CD4-positive, alpha-beta T cell treated with Interleukin-4 for 1 hour (primary cell): Measurements from ENCODE around the gene SSTR4.

ENCODE experiments used
- DNase-seq, 2 donors: peaks; one replicate each; pipeline ENCODE4 v3.0.0-alpha.2; 2020 to 2022

Gene SSTR4

DNA sequence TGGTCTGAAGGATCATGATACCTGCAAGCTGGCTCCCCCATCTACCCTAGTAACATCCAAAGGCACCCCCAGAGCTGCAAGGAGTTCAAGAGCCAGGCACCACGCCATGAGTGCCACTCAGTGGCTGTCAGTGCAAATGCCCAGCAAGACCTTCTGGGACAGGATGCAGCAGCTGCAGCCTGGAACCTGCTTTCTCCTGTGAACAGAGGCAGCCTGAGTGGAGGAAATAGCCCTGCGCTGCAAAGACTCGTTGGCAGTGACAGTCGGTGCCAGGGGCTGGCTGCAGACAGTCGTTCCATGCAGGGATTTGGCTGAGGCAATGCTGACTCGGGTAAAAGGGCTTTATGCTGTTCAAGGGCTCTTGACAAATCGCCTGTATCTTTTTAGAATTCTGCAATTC lies 15.7 kb upstream of the SSTR4 start:
- no peak for DNase-seq

DNA sequence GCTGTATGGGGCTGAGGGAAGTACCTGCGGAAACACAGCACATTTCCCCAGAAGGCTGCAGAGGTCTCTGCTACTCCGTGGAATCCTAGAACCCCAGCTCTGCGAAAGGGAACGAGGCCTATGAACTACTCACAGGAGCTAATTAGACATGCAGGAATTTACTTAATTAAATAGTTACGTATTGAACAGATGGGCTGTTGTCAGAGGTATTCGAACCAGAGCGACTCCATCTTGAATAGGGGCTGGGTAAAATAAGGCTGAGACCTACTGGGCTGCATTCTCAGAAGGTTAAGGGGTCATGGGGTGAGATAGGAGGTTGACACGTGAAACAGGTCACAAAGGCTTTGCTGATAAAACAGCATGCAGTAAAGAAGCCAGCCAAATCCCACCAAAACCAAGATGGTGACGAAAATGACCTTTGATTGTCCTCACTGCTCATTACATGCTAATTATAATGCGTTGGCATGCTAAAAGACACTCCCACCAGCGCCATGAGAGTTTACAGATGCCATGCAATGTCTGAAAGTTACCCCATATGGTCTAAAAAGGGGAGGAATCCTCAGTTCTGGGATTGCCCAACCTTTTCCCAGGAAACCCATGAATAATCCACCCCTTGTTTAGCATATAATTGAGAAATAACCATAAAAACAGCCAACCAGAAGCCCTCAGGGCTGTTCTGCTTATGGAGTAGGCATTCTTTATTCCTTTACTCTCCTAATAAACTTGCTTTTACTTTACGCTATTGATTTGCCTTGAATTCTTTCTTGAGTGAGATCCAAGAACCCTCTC lies 14.7 kb upstream of the SSTR4 start:
- DNase-seq = no peak

DNA sequence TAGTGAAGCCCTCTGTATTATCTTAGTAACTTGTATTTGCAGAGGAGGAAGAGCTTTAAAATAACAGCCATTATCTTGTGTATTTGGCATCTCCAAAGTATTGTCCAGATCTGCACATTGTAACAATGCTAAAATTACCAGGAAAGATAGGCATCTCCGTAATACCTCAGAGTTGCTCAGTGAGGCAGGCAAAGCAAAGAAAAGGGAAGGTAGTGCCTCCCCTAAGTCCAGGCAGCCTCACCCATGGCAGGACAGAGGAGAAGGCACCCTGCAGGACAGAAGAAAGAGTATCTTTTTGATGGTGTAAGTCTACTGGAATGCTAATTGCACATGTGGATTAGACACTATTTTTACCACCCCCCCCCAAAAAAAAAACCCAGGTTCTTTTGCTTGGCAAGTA lies 13.6 kb upstream of the SSTR4 start:
- no peak for DNase-seq

DNA sequence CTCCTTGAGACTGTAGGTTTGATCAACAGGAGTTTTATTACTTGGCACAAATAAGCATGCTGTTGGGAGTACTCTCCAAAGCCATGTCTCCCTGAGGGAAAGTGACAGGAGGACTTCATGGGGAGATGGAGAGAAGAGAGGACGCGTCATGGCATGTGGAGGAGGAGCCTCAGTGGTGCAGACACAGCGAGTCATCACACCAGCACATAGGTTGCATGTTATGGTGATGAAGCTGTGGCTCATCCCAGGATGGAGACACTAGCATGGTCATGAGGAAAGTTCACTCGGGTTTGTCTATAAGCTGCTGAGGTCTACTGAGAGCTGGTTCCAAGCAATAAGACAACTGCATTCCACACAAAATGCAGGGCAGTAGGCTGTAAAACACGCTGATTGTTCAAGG lies 13.2 kb upstream of the SSTR4 start:
- DNase-seq = no peak

DNA sequence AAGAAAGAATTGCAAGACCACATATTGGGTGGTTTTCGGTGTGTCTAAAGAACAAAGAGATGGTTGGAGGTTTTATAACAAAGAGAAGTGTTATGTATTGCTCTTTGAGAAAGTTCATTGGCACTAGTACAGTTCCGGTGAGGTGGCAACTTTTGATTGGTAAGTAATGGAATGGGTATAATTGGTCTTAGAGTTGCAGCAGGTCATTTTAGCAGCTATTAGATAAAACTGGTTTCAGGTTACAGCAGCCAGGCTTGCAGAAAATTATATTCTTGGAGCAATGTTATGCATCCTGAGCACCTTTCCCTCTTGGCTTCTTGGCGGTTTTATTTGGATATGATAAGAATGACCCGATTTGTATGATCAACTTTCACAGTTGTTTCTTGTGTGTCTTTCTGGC lies 12.3 kb upstream of the SSTR4 start:
- no peak for DNase-seq

DNA sequence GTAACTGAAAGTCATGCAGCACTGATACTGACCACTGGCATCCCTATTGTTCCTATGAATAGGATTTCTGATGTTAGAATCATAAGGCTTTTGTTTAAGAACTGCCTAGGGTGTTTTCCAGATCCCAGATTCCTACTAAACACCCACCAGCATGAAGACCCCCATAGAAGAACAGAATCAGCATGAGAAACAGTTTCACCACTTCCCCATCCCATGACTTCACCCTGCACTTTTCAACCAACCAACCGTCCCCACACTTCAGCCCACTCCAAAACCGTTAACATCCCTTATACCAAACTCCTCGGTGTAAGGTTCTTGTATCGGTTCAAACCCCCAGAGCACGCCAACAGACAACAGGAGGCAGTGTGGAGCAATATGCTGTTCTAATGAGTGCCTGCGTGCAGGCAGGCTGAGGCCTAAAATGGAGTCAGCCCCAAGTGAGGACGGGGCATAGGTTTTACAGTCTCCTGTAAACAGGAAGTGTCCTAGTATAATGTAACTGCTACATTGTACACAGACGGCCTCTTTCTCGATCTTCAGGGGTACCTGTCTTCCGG lies 11.4 kb upstream of the SSTR4 start:
- no peak for DNase-seq

DNA sequence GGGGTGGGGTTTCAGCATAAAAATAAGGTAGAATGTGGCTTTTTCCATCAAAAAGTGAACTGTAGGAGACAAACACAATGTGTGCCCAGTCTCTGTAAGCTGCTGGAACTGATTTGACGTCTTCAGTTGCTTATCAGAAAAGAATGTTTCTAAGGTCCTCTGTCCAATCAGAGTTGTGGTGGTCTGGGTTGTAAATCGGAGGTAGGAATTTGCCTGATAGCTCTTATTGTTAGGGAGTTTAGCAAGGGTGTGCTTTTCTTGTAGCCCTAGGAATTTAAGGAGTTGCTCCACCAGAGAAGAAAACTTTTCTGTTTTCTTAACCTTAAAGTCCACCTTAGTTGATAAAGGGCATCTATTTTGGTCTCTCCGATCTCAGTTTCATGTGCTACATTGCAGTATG lies 10.4 kb upstream of the SSTR4 start:
- no peak for DNase-seq

DNA sequence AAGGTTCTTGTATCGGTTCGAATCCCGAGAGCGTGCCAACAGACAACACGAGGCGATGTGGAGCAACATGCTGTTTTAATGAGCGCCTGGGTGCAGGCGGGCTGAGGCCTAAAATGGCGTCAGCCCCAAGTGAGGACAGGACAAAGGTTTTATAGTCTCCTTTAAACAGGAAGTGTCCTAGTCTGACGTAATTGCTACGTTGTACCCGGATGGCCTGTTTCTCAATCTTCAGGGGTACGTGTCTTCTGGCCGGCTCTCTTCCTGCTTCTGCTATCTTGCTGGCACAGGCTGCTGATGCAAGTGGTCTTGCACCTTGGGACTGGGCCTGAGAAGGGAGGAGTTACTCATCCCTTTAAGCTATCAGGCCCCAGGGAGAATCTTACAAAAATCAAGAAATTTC lies 9.6 kb upstream of the SSTR4 start:
- DNase-seq = peak in 1 of 2 donors; percentile 77

DNA sequence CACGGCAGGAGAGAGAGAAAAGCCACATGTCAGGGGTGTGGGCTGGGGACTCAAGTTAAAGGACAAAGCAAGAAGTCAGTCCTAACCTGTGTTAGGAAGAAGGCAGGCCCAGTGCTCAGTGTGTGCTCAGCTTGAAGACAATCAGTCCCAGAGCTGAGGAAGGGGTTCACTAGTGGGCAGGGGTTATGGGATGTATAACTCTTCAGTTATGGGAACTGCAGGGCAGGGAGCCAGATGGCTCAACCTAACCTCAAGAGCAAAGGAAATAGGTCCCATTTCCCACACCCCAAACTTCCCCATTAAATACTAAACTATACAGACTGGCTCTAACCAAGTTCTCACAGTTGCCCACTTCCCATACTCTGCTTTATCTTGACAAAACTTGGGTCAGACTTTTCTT lies 7.4 kb upstream of the SSTR4 start:
- DNase-seq = no peak

DNA sequence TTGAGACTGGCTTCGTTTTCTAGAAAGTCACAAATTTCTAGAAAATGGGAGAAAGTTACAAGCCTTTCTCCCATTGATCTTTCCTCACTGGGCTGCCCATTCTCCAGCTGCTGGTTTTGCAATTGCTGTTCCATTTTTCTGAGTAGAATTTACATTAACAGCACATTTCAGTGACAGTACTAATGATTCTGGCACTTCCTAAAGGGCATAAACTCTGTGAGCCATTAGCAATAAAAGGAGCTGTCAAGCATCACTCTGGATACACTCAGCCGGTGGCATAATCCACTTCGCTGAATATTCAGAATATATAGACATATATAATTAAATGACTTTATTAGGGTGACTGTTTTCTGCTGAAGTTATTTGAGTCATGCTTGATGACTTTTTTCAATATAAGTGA lies 6.7 kb upstream of the SSTR4 start:
- no peak for DNase-seq

DNA sequence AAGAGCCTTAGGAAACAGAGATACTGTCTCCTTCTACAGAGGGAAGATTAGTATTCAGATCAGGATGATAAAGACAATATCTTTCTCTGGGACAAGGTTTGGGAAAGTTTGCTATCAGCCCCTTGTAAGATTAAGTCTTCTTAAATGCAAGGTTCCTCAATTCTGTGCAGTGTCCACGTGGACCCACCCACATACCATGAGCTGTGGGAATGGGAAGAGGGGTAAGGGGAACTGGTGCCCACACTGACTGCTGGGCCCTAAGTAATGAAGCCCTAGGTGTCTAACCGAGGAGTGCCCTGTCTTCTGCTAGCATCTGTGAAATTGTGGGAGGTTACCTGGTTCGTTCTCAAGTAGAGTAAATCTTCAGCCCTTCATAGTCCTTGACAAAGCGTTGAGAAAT lies 5.8 kb upstream of the SSTR4 start:
- DNase-seq = no peak

DNA sequence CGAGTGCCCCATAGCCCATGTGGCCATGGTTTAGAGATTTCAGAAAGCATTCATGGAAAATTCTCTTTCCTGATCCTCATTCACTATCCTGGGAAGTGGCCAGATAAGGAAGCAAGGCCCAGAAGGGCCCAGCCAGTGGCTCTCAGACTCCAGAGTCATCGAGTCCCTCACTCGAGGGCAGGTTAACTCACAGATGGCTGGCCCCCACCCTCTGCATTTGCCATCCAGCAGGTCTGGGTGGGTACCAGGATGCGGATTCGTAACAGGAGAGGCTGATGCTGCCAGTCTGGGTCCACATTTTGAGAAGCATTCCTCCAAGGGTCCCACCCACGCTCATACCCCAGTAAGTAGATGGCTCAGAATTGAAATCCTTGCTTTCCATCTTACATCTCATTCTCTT lies 3.8 kb upstream of the SSTR4 start:
- DNase-seq = no peak

DNA sequence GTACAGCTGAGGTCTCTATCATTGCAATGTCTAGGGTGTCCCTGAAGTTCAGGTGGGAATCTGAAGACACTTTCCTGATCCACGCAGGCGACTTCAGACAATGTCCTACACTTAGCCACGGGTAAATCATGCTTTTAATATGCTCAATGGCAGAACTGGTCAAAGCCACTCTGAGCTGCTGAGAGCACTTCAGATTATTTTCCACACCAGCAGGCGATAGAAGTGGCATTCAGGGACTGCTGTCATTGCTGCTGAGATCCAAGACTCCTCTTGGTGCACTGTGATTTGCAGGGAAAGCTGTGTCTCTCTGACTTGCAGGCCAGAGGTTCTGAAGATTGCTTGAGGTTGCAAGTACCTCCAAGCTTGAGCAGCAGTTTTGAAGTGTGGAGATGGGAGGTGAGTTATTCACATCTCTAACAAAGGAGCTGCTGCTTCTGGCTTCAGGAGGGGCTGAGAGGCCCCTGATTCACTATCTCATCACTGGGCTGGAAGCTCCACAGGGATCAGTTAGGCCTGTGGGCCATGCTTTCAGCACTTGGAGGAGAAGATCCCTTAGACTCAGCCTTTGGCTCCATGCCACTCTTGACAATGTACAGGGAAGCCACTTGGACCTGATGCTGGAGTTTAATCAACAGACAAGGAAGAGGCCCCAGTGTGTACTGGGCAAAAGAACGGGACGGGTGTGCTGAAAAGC lies 2.9 kb upstream of the SSTR4 start:
- DNase-seq = no peak

DNA sequence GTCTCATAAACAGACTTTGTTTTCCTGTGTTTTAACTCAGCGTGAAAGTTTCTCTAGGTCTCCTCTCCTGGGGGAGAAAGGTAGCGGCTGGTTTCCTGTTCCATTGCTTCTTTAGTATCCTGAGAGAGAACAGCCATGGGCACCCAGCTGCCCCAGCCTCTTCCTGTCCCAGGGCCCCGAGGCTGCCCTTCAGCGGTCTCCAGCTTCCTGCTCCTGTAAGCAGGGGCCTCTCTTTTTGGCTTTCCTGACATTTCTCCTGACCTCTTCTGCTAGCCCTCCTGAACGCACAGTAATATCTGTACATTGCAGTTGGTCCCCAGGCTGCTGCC lies 2.4 kb upstream of the SSTR4 start:
- DNase-seq = no peak

DNA sequence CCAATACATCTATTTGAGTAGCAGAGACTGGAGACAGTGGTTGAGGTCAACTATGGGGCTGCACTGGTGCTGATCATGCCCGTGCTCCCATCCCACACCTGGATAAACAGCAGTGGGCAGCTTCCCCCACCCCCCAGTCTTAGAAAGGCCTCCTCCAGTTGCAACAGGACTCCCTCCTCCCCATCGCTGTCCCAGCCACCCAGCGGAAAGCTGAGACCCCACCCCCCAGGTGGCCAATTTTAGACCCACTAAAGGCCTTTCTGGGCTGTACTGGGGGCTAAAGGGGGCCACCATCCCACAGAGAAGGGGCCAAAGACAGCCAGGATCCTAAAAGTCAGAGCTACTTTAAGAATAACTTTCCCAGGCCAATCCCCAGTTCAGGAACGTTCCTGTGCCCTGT lies 1.2 kb upstream of the SSTR4 start:
- DNase-seq = no peak

DNA sequence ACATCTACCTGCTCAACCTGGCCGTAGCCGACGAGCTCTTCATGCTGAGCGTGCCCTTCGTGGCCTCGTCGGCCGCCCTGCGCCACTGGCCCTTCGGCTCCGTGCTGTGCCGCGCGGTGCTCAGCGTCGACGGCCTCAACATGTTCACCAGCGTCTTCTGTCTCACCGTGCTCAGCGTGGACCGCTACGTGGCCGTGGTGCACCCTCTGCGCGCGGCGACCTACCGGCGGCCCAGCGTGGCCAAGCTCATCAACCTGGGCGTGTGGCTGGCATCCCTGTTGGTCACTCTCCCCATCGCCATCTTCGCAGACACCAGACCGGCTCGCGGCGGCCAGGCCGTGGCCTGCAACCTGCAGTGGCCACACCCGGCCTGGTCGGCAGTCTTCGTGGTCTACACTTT lies 619 bp downstream of the SSTR4 start:
- no peak for DNase-seq

DNA sequence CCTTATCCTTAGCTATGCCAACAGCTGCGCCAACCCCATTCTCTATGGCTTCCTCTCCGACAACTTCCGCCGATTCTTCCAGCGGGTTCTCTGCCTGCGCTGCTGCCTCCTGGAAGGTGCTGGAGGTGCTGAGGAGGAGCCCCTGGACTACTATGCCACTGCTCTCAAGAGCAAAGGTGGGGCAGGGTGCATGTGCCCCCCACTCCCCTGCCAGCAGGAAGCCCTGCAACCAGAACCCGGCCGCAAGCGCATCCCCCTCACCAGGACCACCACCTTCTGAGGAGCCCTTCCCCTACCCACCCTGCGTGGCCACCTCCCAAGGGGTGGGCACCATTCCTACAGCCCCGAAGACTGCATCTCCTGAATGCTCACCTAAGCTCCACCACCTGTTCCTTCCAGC lies 1.3 kb downstream of the SSTR4 start:
- DNase-seq = no peak

DNA sequence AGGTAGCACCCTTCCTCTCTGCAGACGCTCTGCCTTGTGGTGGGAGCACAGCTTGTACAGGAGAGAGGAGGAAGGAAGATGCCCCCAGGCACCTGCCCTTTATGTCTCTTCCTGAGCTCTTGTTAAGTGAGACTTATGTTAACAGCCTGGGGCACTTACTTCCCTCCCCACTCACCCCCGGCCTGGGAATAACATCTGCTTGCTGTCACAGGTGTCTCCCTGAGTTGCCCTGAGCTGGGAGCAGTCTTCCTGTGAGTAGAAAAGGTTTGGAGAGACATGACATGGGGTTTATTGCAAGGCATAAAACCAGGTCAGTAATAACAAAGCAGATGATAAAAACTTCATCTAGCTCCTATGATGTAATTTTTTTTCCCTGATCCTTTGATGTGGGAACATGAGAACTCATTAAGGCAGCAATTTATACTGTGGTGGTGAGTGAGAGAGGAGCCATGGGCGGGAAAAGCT lies 1.9 kb downstream of the SSTR4 start:
- DNase-seq = no peak

DNA sequence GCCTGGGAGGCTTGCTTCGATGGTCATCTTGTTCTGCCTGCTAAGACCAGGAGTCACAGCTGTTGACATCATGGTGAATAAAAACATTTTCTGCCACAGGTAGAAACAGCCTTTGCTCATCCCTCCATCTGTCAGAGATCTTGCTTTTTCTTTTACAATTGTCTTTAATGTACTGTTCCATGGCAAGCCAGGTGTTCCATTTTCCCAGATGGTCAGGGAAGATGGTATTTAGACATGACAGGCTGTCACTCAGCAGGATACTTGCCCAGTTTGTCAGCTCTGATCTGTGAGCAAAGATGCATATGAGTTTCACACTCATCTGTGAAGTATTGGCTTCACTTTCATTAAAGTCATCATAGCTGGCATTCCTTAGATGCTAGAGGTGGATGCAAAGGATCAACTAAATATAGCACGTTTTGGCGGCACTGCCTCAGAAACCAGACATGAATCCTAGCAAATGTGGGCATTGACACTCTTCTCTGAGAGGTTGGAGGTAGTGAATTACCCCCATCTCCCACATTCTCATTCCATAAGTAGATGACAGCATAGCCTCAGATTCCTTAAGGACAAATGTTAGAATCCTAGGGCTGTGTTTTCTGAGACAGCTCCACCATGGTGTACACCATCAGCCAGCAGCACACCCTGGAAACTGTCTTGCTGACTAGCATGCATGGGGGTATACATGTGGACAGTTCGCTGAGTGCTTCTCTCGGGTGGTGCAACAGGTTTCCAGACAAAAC lies 4.2 kb downstream of the SSTR4 start:
- DNase-seq = no peak

DNA sequence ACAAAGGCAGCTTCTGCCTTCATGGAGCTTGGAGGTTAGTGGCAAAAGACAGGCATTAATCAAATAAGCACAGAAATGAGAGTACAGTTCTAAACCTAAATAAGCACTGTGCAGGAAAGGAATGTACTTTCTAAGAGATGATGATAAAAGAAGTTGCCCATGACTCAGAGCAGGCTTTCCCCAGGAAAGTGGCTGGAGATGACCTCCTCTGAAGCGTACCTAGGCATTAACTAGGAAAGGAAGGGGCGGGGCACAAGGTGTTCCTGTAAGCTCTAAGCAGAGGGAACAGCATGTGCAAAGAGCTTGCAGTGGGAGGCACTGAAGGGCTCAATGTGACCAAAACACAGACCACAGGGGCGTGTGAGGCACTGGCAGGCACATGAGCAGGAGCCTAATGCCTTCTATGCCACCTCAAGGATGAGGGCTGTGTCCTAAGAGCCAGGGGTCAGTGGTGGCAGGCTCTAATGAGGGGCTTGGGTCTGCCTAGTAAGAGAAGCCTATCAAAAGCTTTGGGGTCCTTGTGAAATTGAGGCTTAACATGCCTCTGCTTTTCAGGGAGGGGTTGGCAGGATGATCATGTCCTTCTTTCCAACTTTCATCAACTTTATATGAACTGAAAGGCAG lies 4.9 kb downstream of the SSTR4 start:
- DNase-seq = no peak

DNA sequence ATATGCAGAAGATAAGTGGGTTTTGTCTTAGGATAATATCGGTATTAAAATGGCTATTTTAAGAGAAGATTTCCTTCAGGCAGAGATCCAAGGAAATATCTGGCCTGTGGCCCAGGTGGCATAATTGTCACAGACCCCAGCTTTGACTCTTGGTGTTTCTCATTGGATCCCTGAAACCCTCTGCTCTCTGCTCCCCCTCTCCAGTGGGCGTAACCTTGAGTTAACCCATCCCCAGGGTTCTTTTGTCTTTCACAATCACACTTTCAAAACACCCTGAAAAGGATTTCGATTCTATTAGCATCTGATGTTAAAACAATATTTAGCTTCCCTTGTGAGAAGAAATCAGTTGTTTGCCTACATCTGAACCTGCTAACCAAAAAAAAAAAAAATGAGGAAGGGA lies 7.2 kb downstream of the SSTR4 start:
- no peak for DNase-seq

DNA sequence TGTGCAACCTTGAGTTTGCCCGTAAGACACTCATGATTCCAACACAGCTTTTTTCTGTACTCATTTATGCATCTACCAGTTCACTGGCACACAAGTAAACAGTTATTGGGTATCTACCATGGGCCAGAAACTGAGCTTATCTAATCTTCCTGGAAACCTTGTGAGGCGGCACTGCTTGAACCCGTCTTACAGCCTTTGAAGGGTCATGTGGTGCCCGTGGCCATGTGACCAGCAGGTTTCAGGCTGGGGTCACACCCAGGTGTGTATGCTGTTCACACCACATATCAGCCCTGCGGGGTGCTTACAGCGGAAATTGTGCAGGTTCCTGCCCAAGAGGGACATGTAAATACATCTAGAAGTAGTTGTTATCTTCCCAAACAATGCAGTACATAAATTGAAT lies 8.3 kb downstream of the SSTR4 start:
- no peak for DNase-seq

DNA sequence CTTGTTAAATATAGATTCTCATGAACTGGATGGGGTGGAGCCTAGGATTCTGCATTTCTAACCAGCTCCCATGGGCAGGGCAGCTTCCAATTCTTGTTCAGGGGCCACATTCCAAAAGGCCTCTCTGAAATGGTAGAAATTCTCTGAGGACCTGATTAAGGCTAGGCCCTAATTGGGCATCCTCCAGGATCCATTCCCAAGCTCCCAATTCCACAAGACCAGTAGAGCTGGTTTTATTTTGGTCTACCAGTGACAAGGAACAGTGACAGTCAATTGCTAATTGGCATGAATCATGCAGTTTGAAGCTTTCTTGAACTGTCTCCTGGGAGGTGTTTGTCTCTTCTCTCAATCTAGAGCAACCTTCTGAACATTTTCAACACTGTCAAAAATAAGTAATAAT lies 11.3 kb downstream of the SSTR4 start:
- no peak for DNase-seq
